AG04450 (cell line): ENCODE data around the gene ITGB7. TPM values are rescaled to one million over a fixed set of nuclear protein-coding genes. Genes with fewer than 3 reads are reported as not detected.
A peak's percentile ranks its signal among the peaks of the same experiment; 100 is the strongest.

Source experiments
- CTCF ChIA-PET: fragments of 300-600, 350-600 bp; formaldehyde crosslinking; extraction: SDS; loops from one replicate; lab custom pipeline; 2022; ENCODE audit warnings: antibody characterized with exemption, inconsistent platforms; lab: Charles Lee
- POLR2A ChIA-PET: fragments of 350-600 bp; formaldehyde crosslinking; extraction: SDS; loops from one replicate; lab custom pipeline; 2021; ENCODE audit warnings: antibody characterized with exemption, inconsistent platforms; lab: Yijun Ruan, JAX
- DNase-seq: peaks from one replicate; pipeline ENCODE4 v3.0.0-alpha.2; 2011; ENCODE audit warnings: low read depth, low spot score
- H3K27ac ChIP-seq: one replicate; pipeline ENCODE4 v1.5.1; 2012; ENCODE audit warnings: low read depth, low read length, control low read depth
- H3K27me3 ChIP-seq: one replicate; pipeline ENCODE4 v1.6.0; 2012; ENCODE audit warnings: low read length; ENCODE audit not compliant: control insufficient read depth, insufficient read depth
- H3K4me3 ChIP-seq: 2 replicates; pipeline ENCODE4 v1.5.1; 2011; ENCODE audit warnings: mild to moderate bottlenecking, low read depth, low read length, control low read depth
- H3K9me3 ChIP-seq: 2 replicates; pipeline ENCODE4 v1.5.1; 2012; ENCODE audit warnings: low read length; ENCODE audit not compliant: control insufficient read depth, insufficient read depth
- polyA plus RNA-seq: library from polyadenylated mRNA; depleted of rRNA; stranded (reverse); fragments of >200 nt; gene quantifications from 2 replicates; pipeline ENCODE4 v1.2.3, GENCODE V29; 2011
- TF ChIP-seq, protein P1 (sequence below): IDR thresholded peaks from 2 replicates; pipeline ENCODE4 v1.5.1; 2011; ENCODE audit warnings: low read depth, low read length, control low read depth, inconsistent platforms

Gene ITGB7
- polyA plus RNA-seq, 1 experiment = 0.15 TPM

DNA sequence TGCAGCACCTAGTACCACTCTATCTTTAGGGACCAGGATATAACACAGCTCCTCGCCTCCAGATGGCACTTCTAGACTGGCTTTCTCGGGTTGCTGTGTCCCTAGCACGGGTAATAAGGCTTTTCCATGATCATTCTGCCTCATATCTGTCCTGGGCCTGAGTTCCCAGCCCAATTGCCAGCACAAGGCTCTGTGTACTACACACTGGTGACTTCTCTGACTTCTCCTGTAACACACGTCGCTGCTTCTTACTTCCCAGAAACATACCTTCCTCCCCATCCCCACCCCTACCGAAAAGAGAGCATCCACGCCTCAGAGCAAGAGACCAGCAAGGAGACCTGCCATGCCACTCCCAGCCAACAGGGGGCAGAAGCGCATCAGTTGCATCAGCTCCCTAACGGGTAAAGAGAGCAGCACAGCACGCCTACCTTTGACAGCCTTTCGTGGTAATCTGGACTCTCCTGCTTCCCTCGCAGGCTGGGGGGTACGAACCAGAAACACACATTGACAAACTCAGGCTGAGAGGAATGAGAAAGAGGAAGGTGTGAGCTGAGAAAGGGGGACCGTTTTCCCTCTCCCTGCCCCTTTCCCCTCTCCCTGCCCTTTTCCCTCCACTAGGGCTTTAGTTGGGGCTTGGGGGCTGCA lies 47.7 kb downstream of the ITGB7 start:
- no peaks in the 10 kb centered on the region for H3K27me3 ChIP-seq
- no peak overlapping the region for H3K27ac ChIP-seq
- H3K4me3 ChIP-seq = no peak overlapping the region
- TF ChIP-seq, protein P1, sequence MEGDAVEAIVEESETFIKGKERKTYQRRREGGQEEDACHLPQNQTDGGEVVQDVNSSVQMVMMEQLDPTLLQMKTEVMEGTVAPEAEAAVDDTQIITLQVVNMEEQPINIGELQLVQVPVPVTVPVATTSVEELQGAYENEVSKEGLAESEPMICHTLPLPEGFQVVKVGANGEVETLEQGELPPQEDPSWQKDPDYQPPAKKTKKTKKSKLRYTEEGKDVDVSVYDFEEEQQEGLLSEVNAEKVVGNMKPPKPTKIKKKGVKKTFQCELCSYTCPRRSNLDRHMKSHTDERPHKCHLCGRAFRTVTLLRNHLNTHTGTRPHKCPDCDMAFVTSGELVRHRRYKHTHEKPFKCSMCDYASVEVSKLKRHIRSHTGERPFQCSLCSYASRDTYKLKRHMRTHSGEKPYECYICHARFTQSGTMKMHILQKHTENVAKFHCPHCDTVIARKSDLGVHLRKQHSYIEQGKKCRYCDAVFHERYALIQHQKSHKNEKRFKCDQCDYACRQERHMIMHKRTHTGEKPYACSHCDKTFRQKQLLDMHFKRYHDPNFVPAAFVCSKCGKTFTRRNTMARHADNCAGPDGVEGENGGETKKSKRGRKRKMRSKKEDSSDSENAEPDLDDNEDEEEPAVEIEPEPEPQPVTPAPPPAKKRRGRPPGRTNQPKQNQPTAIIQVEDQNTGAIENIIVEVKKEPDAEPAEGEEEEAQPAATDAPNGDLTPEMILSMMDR = peak; percentile 99
- ChIA-PET POLR2A (interaction anchor here (0.6 kb wide), 1 partner anchor 20 kb away, joined by 4 read pairs; no protein-coding TSS in a partner anchor), CTCF (interaction anchor here (0.5 to 4.8 kb wide), 52 partner anchors 8 to 524 kb away, joined by 3 to 47 read pairs (median 4); partner anchors contain the start of genes AAAS, CSAD, PFDN5 and SPRYD3)
- H3K9me3 ChIP-seq = peaks cover 1% of the 10 kb centered on the region; the same call in 1 of the 2 replicates
- peak; percentile 42 for DNase-seq

DNA sequence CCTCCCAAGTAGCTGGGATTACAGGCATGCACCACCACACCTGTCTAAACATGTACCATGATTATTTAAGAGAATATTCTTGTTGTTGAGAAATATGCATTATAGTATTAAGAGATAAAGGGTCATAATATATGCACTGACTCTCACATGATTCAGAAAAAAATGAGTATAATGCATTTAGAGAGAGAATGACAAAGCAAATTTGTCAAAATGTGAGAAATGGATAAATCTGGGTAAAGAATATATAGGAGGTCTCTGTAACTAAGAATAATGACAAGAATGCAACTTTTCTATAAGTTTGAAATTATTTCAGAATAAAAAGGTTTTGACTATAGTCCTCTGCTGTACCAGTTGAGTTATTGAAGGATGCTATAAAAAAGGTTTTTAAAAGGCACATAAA lies 54.7 kb downstream of the ITGB7 start:
- TF ChIP-seq, protein P1 = no peak
- no peak for DNase-seq
- H3K27me3 ChIP-seq = no peaks in the 10 kb centered on the region
- POLR2A ChIA-PET = no interaction called here
- H3K27ac ChIP-seq = no peak overlapping the region
- H3K9me3 ChIP-seq = peaks cover 3% of the 10 kb centered on the region; the same call in 1 of the 2 replicates
- CTCF ChIA-PET = no interaction called here
- no peak overlapping the region for H3K4me3 ChIP-seq

DNA sequence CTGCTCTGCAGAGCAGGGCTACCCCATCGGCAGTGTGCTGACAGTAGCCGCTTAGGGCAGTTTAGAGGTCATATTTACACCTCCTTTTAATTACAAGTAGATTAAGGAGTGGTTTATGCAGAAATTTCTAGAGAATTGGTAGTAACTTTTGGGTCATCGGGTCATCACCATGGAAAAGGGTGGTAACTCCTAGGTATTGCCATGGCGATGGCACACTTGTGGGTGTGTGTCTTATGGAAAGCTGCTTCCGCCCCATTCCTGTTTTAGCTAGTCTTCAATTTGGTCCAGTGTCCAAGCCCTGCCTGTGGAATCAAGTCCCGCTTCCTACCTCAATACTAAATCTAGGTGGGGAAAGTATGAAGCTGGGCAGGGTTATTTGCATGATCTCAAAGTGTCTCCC lies 56.0 kb downstream of the ITGB7 start:
- Histone ChIP-seq H3K27me3 (no peaks in the 10 kb centered on the region), H3K27ac (no peak overlapping the region), H3K9me3 (peaks cover 3% of the 10 kb centered on the region; the same call in 1 of the 2 replicates), H3K4me3 (no peak overlapping the region)
- TF ChIP-seq, protein P1 = no peak
- no peak for DNase-seq
- CTCF ChIA-PET = interaction anchor here (1.0 kb wide), 1 partner anchor 9 kb away, joined by 3 read pairs; no protein-coding TSS in a partner anchor
- POLR2A ChIA-PET = no interaction called here

DNA sequence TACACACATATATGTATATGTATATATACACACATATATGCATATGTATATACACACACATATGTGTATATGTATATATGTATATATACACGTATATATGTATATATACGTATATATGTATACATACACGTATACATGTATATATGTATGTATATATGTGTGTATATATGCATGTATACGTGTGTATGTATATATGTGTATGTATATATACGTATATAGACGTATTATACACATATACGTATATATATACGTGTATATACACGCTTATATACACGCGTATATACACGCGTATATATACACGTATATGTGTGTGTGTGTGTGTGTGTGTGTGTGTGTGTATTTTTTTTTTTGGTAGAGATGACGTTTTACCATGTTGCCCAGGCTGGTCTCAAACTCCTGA lies 59.4 kb downstream of the ITGB7 start:
- TF ChIP-seq, protein P1 = no peak
- Histone ChIP-seq H3K27ac (no peak overlapping the region), H3K9me3 (no peaks in the 10 kb centered on the region), H3K4me3 (no peak overlapping the region), H3K27me3 (no peaks in the 10 kb centered on the region)
- ChIA-PET CTCF (no interaction called here), POLR2A (no interaction called here)
- no peak for DNase-seq

DNA sequence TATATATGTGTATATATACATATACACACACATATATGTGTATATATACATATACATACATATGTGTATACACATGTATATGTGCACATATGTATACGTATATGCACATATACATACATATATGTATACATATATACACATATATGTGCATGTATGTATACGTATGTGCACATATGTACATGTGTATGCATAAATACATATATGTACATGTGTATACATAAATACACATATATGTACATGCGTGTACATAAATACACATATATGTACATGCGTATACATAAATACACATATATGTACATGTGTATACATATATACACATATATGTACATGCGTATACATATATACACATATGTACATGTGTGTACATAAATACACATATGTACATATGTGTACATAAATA lies 59.9 kb downstream of the ITGB7 start:
- Histone ChIP-seq H3K27me3 (no peaks in the 10 kb centered on the region), H3K27ac (no peak overlapping the region), H3K4me3 (no peak overlapping the region), H3K9me3 (no peaks in the 10 kb centered on the region)
- TF ChIP-seq, protein P1 = no peak
- ChIA-PET POLR2A (interaction anchor here (0.7 kb wide), 1 partner anchor 8 kb away, joined by 3 read pairs; no protein-coding TSS in a partner anchor), CTCF (interaction anchor here (0.7 kb wide), 1 partner anchor 12 kb away, joined by 3 read pairs; no protein-coding TSS in a partner anchor)
- no peak for DNase-seq
